ENCODE data around the gene B3GNT8.
A peak's percentile ranks its signal among the peaks of the same experiment; 100 is the strongest.
"Not testable (repeated sequence)": the region's sequence is repeated elsewhere in the genome, so short reads cannot be mapped to it uniquely, and the experiment has no call there.

B3GNT8 gene

GRCh38 chr19:41413947-41414346 lies 13.2 kb downstream of the B3GNT8 start:
- no peak for DNase-seq

- no peak for DNase-seq
Measured at GRCh38 chr19:41412953-41413352, 14.2 kb downstream of the B3GNT8 start.

GRCh38 chr19:41411968-41412265 lies 15.3 kb downstream of the B3GNT8 start:
- no peak for DNase-seq

- DNase-seq: no peak
Measured at GRCh38 chr19:41411100-41411967, 15.8 kb downstream of the B3GNT8 start.

GRCh38 chr19:41410336-41411054 lies 16.7 kb downstream of the B3GNT8 start:
- DNase-seq: no peak

- DNase-seq: peak; percentile 44
Measured at GRCh38 chr19:41409288-41409687, 17.9 kb downstream of the B3GNT8 start.

GRCh38 chr19:41408846-41409245 lies 18.3 kb downstream of the B3GNT8 start:
- not testable (repeated sequence) for DNase-seq

- no peak for DNase-seq
Measured at GRCh38 chr19:41408256-41408655, 18.9 kb downstream of the B3GNT8 start.

GRCh38 chr19:41407271-41407670 lies 19.9 kb downstream of the B3GNT8 start:
- no peak for DNase-seq

- no peak for DNase-seq
Measured at GRCh38 chr19:41405776-41406175, 21.4 kb downstream of the B3GNT8 start.

- no peak for DNase-seq
Measured at GRCh38 chr19:41403181-41403970, 23.8 kb downstream of the B3GNT8 start.

- no peak for DNase-seq
Measured at GRCh38 chr19:41402010-41402409, 25.2 kb downstream of the B3GNT8 start.

GRCh38 chr19:41401483-41401882 lies 25.7 kb downstream of the B3GNT8 start:
- no peak for DNase-seq

GRCh38 chr19:41399525-41399924 lies 27.6 kb downstream of the B3GNT8 start:
- no peak for DNase-seq

GRCh38 chr19:41399091-41399490 lies 28.1 kb downstream of the B3GNT8 start:
- no peak for DNase-seq

GRCh38 chr19:41398598-41398997 lies 28.6 kb downstream of the B3GNT8 start:
- DNase-seq: no peak

GRCh38 chr19:41398050-41398418 lies 29.1 kb downstream of the B3GNT8 start:
- DNase-seq: no peak

GRCh38 chr19:41397086-41398049 lies 29.8 kb downstream of the B3GNT8 start, which contains the start of the genes BCKDHA and EXOSC5:
Gene BCKDHA, plus strand, starts transcription at chr19:41397818. Its CDS starts 10 bp downstream, at chr19:41397828.
Gene EXOSC5, minus strand, starts transcription at chr19:41397359. Its CDS starts 31 bp downstream, at chr19:41397328.
- DNase-seq: peak; percentile 99

- no peak for DNase-seq
Measured at GRCh38 chr19:41395355-41395754, 31.8 kb downstream of the B3GNT8 start.

GRCh38 chr19:41392775-41393174 lies 34.4 kb downstream of the B3GNT8 start:
- DNase-seq: no peak

- no peak for DNase-seq
Measured at GRCh38 chr19:41391618-41392017, 35.6 kb downstream of the B3GNT8 start.

GRCh38 chr19:41386442-41386841 lies 40.7 kb downstream of the B3GNT8 start:
- DNase-seq: no peak
